HG03095 (cell line): Measurements from ENCODE around the gene NDUFS1.
"Not testable (repeated sequence)": the region's sequence is repeated elsewhere in the genome, so short reads cannot be mapped to it uniquely, and the experiment has no call there.

Experiments used
- ATAC-seq: cut with Tn5 transposase; IDR thresholded peaks from one replicate; pipeline ENCODE4 v1.9.1; 2021; ENCODE audit warnings: moderate library complexity; ENCODE audit not compliant: unreplicated experiment

Gene NDUFS1

GRCh38 chr2:206159346-206160124 is at the start of gene NDUFS1, which contains the start of gene EEF1B2:
Gene NDUFS1 (minus strand): TSS chr2:206159444. CDS start chr2:206153678, 5,766 bp downstream.
Gene EEF1B2 (plus strand): TSS chr2:206159895. CDS start chr2:206159980, 85 bp downstream.
- peak; percentile 91 for ATAC-seq

DNA sequence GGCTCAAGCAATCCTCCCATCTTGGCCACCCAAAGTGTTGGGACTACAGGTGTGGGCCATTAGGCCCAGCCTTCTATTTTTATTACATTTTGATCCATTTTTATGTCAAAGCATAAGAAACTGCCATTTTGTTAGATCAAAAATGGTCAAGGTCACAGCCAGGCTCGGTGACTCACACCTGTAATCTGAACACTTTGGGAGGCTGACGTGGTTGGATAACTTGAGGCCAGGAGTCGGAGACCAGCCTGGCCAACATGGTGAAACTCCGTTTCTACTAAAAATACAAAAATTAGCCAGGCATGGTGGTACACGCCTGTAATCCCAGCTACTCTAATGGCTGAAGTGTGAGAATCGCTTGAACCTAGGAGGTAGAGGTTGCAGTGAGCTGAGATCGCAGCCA is 49.7 kb upstream of the NDUFS1 start:
- no peak for ATAC-seq

GRCh38 chr2:206207316-206207715 is 48.1 kb upstream of the NDUFS1 start:
- not testable (repeated sequence) for ATAC-seq

GRCh38 chr2:206204710-206205109 is 45.5 kb upstream of the NDUFS1 start:
- no peak for ATAC-seq

- no peak for ATAC-seq
These were observed 44.1 kb upstream of the NDUFS1 start for GRCh38 chr2:206203331-206203730.

DNA sequence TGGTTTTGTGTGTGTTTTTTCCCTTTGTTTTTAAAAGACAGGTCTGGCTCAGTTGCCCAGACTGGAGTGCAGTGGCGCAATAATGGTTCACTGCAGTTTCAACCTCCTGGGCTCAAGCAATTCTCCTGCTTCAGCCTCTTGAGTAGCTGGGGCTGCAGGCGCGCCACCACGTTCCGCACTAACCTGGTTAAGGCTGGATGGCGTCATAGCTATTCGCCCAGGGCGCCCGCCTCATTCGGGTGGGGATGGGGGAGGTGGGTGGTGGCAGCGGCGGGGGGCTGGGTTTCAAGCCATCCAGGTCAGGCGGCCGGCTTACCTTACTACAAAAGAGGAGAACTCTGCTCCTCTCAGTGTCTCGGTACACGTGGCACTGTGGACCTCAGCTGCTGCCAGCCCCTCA is 43.2 kb upstream of the NDUFS1 start:
- no peak for ATAC-seq

GRCh38 chr2:206201075-206201848 is 42.0 kb upstream of the NDUFS1 start:
- no peak for ATAC-seq

GRCh38 chr2:206198677-206199076 is 39.4 kb upstream of the NDUFS1 start:
- no peak for ATAC-seq

- ATAC-seq, result no peak
These were observed 34.6 kb upstream of the NDUFS1 start for GRCh38 chr2:206193671-206194357.

- no peak for ATAC-seq
These were observed 32.9 kb upstream of the NDUFS1 start for GRCh38 chr2:206192157-206192556.

GRCh38 chr2:206190689-206191088 is 31.4 kb upstream of the NDUFS1 start:
- no peak for ATAC-seq

- no peak for ATAC-seq
These were observed 30.9 kb upstream of the NDUFS1 start for GRCh38 chr2:206190111-206190510.

GRCh38 chr2:206189691-206190090 is 30.4 kb upstream of the NDUFS1 start:
- no peak for ATAC-seq

DNA sequence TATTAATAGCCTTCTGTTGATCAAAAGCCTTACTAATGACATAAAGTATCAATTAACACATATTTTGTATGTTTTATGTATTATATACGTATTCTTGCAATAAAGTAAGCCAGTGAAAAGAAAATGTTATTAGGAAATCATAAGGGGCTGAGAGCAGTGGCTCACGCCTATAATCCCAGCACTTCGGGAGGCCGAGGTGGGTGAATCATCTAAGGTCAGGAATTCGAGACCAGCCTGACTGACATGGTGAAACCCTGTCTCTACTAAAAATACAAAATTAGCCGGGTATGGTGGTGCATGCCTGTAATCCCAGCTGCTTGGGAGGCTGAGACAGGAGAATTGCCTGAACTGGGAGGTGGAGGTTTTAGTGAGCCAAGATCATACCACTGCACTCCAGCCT is 22.3 kb upstream of the NDUFS1 start:
- ATAC-seq, result not testable (repeated sequence)

GRCh38 chr2:206176901-206177300 is 17.7 kb upstream of the NDUFS1 start:
- ATAC-seq, result no peak

DNA sequence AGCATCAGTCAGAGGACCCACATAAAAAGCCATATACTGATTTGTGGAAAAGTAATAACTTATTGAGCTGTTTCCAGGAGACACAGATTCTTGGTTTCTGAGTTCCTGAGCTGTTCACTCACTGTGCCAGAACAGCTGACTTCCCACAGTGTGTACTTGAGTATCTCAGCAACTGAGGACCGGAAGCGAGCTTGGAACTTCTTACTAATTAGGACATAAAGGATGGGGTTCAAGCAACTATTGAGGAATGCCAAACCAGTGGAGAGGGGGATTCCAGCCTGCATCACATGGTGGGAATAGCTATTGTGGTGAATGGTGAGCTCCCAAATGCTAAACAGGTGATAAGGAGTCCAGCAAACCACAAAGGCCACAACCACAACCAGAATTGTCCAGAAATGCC is 16.9 kb upstream of the NDUFS1 start:
- no peak for ATAC-seq

- ATAC-seq, result no peak
These were observed 13.9 kb upstream of the NDUFS1 start for GRCh38 chr2:206173147-206173546.

GRCh38 chr2:206171624-206172397 is 12.6 kb upstream of the NDUFS1 start:
- not testable (repeated sequence) for ATAC-seq

DNA sequence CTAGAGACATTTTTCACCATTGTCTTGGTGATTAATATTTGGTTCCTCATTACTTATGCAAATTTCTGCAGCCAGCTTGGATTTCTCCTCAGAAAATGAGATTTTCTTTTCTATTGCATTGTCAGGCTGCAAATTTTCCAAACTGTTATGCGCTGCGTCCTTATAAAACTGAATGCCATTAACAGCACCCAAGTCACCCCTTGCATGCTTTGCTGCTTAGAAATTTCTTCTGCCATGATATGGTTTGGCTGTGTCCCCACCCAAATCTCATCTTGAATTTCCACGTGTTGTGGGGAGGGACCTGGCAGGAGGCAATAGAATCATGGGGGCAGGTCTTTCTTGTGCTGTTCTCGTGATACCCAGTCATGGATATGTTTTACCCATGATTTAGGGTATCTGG is 9.0 kb upstream of the NDUFS1 start:
- ATAC-seq, result not testable (repeated sequence)

GRCh38 chr2:206164261-206164862 is 5.1 kb upstream of the NDUFS1 start:
- no peak for ATAC-seq
